Endothelial cell of hepatic sinusoid (primary cell): ENCODE results near the gene C10orf53.

Source experiments
- in situ Hi-C: cut with HindIII; loops from 2 replicates; pipeline ENCODE4 v1.10.0; 2017; ENCODE audit warnings: low sequenced_read_pairs

The C10orf53 gene

GRCh38 chr10:49679480-49679893 is at the start of gene C10orf53:
Gene C10orf53, plus strand, starts transcription at chr10:49679651. Its CDS starts 47 bp downstream, at chr10:49679698.
- in situ Hi-C loops = no loop called here

DNA sequence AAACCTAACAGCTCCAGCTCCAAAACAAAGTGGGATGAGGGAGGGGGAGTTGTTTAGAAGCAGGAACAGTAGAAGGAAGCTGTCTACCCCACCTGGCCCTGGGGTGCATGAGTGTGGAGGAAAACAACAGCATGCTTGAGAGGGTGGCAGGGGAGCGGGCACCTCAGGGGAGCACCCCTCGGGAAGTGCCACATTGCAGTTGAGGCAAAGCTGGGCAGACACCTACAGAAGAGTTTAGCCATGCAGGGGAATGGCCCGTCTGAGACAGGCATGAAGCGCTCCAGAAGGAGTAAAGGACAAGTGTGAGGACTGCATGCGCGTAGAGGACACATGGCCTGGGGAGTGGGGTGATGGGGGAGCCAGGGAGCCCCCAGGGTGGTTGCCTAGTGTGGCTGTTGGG is 47.5 kb upstream of the C10orf53 start:
- in situ Hi-C loops = no loop called here

DNA sequence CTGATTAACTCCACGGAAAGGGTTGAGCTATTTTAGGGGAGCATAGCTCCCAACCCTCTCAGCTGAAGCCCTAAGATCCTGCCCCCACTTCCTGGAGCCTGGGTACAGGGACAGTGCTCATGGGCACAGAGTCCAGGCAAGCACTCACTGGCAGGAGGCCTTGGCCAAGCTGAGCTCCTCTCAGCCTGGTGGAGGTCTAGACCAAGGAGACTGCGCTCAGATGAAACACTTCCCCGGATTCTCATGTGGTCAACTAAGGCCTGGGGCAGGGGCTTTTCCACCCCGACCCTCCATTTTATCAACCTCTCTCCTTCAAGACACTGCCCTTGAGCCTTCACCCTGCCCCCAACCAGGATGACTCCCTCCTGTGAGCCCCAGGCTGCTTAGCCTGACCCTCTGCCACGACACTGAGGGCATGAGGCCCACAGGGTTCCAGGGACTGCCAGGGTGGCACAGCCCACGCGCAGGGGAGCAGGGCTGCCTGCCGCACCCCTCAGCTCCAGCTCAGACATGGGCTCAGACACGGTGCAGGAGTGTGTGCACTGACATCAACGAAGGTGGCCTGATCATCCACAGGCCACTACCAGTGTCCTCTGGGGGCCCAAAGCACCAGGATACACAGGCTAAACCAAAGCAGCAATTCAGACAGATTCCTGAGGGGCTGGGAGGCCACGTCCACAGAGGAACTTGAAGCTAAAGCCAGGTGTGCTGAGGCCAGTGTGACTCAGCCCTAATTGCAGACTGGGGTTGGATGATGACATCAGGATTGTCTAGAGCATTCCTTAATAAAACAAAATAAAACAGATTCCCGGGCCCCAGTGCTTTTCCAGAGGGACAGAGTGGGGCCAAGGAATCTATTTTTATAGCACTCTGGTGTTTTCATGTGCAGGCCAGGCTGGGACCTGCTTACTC is 46.8 kb upstream of the C10orf53 start:
- in situ Hi-C loops = no loop called here

GRCh38 chr10:49633327-49634068 is 46.0 kb upstream of the C10orf53 start:
- in situ Hi-C loops = no loop called here

DNA sequence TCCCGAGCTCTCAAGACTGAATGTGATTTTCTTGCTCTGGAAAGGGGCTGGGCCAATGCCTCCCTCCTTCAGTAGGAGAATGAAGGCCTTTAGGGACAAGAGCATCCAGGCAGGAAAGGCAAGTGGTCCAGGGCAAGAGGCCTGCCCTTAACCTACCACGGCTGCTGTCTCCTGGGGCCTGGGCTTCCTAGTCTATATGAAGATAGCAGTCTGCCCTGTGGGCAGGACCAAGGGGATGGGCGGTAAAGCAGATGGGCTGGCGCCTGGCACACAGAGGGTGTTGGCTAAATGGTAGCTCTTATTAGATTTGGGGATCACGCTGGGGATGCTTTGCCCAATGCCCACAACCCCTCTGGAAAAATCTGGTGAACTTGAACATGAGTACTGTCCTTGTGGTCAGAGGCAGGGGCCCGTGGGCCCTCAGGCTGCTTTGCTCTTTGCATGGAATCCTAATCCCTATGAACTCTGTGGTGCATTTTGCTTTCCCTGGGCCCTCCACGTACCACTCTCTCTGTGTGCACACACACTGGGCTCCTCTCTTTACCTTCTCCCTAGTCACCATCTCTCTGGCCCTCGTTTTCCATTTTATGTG is 45.3 kb upstream of the C10orf53 start:
- in situ Hi-C loops = no loop called here

- in situ Hi-C loops = no loop called here
These were observed 37.1 kb upstream of the C10orf53 start for GRCh38 chr10:49642311-49642710.

GRCh38 chr10:49643241-49644034 is 36.0 kb upstream of the C10orf53 start:
- in situ Hi-C loops = no loop called here

- in situ Hi-C loops = no loop called here
These were observed 35.3 kb upstream of the C10orf53 start for GRCh38 chr10:49644035-49644646.

DNA sequence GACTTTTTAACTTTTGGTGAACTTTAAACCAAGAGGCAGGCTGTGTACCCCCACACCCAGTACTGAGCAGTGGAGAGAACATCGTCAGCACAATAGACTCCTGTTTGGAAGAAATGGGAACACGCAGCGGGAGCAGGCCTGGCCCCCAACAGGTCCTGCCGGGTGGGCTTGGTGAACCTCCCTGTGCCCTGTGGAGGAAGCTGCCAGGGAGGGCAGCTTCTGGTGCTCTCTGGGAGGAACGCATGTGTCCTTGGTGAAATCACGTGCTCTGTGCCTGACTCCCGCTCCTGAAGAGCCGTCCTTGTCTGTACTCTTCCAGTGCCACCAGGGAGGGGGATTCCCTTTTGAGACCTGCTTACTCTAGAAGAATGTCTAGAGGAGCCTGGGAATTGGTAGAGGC is 34.0 kb upstream of the C10orf53 start:
- in situ Hi-C loops = no loop called here

- in situ Hi-C loops = no loop called here
These were observed 33.3 kb upstream of the C10orf53 start for GRCh38 chr10:49645871-49646870.

- in situ Hi-C loops = no loop called here
These were observed 31.9 kb upstream of the C10orf53 start for GRCh38 chr10:49647554-49647953.

DNA sequence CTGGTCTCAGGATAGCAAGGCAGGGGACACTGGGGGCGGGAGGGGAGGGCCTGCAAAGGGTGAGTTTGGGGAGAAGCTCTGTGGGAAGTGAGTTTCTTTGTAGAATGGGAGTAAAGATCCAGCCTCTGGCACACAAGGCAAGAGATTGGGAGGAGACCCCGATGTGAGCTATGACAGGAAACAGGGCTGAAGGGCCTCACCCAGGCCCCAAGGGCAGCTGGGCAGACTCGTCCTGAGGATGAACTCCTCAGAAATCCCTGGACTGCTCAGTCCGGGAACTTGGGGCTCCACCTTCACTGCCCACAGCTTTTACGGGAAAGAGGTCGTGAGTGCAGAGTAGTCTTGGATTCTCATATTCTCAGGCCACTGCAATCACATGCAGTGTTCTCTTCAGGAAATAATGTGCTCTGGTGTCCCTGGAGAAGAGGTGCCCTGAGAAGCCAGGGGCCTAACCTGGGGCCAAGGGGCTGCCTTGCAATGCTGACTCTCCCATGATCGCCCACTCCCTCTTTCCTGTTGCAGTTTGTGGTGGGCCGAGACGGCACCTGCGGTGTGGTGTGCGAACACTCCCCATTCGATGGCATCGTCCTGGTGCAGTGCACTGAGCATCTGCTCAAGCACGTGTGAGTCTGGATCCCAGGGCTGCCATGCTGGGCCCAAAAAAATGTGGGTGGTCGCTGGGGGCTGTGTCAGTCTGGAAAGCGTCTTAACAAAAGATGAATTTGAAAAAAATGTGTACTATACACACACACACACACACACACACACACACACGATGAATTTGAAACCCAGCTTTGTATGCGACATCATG is 31.3 kb upstream of the C10orf53 start:
- in situ Hi-C loops = no loop called here

GRCh38 chr10:49649294-49649693 is 30.2 kb upstream of the C10orf53 start:
- in situ Hi-C loops = no loop called here

DNA sequence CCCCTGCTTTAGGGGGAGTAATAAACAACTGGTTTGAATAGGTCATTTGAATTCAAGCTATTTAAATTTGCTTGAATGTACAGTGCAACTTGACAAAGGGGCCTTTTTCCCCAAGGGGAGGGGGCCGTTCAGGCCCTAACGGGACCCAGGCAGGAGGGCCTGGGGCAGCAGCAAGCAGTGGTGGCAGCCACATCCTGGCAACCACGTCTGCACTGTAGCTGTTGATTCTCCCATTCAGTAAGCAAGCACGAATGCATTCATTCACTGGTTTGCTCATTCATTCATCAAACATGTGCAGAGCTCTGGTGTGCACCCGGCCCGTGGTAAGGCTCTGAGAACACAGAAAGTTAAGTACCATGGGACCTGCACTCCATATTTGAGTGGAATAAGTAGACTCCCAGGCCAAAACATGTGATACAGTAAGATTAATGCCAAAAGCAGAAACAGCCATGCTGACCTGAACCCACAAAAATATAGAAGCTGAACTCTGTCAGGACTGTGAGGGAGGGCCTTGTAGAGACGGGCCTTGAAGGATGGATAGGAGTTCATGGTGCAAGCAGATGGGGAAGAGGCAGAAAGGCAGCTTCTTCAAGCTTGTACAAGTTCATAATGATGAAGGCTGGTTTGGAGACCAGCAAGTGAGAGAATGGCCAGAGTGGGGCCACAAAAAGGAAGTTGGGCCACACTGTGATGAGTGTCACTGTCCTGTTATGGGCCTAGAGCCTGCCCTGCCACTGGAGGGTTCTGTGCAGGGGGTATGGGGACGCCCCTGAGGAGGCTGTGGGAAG is 29.3 kb upstream of the C10orf53 start:
- in situ Hi-C loops = no loop called here

DNA sequence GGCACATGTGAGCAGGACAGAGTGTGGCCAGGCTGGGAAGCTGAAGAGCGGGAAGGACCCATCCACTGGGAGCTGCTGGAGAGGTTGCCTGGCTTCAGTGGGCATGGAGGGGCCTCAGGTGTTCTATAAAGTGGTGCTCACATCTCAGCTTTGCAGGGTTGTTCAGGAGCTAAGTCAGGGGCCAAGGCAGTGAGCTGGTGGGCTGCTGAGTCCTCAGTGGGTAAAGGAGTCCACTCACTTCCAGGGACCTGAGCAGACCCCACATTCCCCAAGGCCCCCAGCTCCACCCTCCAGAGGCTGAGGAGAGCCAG is 28.8 kb upstream of the C10orf53 start:
- in situ Hi-C loops = no loop called here

DNA sequence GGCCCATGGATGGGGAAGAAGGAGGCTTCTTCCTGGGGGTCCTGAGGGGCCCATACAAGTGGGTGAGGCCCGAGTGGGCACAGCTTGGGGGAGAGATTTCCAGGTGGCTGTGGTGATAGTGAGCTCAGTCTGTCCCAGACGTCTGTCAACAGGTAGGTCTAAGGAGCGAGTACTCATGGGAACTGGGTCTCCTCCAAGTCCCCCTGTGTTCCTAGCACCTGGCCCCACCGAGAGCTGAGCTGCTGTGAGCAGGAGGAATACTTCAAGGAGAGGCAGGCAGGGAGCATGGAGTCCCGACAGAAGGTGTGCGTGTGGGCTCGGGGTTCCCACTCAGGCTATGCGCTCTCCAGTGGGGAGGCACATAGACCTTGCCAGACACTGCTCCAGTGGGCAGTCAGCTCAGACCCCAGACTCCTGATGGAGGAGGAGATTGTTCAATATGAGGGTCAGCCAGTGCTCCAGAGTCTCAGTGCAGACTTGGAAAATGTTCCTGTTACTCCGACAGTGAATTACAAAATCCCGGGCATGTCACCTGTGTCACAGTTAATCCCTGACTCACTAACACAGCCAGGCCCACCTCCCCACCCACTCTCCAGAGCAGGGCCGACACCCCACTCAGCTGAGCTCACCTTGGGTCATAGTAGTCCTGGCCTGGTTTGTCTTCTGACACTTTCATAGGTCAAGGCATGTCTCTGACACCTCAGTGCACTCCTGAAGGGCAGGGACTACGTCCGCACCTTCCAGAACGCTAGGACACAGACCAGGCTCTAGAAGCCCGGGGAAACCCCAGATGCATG is 28.2 kb upstream of the C10orf53 start:
- in situ Hi-C loops = no loop called here

- in situ Hi-C loops = no loop called here
These were observed 27.5 kb upstream of the C10orf53 start for GRCh38 chr10:49651917-49652316.
